Chondrocyte (in vitro differentiated cells): ENCODE measurements around the gene GAS6. TPM values are rescaled to one million over a fixed set of nuclear protein-coding genes. Genes with fewer than 3 reads are reported as not detected.
A peak's percentile ranks its signal among the peaks of the same experiment; 100 is the strongest.

ENCODE experiments used
- DNase-seq: peaks from one replicate; pipeline ENCODE4 v3.0.0; 2021; ENCODE audit warnings: mixed read lengths, low spot score
- H3K27ac Mint-ChIP-seq: one replicate; pipeline ENCODE4 v1.8.0; 2021; ENCODE audit warnings: mild to moderate bottlenecking, moderate library complexity, mixed read lengths; ENCODE audit not compliant: unreplicated experiment
- H3K27me3 Mint-ChIP-seq: 2 replicates; pipeline ENCODE4 v1.8.0; 2021; ENCODE audit warnings: low read depth, mixed read lengths
- H3K36me3 Mint-ChIP-seq: 2 replicates; pipeline ENCODE4 v1.8.0; 2021; ENCODE audit warnings: low read depth, mixed read lengths
- H3K4me1 Mint-ChIP-seq: 2 replicates; pipeline ENCODE4 v1.8.0; 2021; ENCODE audit warnings: low read depth, mild to moderate bottlenecking, mixed read lengths
- H3K4me3 Mint-ChIP-seq: one replicate; pipeline ENCODE4 v1.8.0; 2021; ENCODE audit warnings: mild to moderate bottlenecking, moderate library complexity, mixed read lengths; ENCODE audit not compliant: unreplicated experiment
- H3K9me3 Mint-ChIP-seq: 2 replicates; pipeline ENCODE4 v1.8.0; 2021; ENCODE audit warnings: low read depth, mixed read lengths
- total RNA-seq: library from RNA; stranded (reverse); gene quantifications from 3 replicates; pipeline ENCODE4 v1.2.1, GENCODE V29; 2021
- TF ChIP-seq, protein P1 (sequence below): fragments of 200-600 bp; sonication (generic); IDR thresholded peaks from 2 replicates; pipeline ENCODE4 v1.5.0; 2021; ENCODE audit warnings: antibody characterized with exemption, mild to moderate bottlenecking, moderate library complexity

Gene GAS6
- total RNA-seq, 1 donor from 2014 or later = 111 TPM

DNA sequence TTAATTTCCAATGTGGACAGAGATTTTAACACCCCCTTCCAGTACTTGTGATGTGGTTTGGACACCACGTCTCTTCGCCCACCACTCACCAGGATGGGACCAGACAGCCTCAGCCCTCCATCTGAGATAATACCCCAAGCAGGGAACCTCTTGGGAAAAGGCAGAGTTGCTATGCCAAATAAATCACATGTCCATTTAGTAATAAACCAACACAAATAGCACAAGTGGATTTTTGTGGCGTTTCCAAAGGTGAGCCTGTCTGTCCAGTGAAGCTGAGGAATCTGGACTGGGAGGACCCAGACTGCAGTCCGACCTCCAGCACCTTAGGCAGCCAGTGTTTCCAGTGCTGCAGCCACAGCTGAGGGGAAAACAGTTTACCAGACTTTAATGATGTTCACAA, 34.1 kb upstream of the GAS6 start:
- Mint-ChIP-seq H3K36me3 (peaks cover 4% of the 10 kb centered on the region), H3K27me3 (no peaks in the 10 kb centered on the region), H3K4me3 (no peak overlapping the region), H3K9me3 (peaks cover 18% of the 10 kb centered on the region), H3K27ac (peak overlapping the region; percentile 92), H3K4me1 (peaks cover 47% of the 10 kb centered on the region)
- no peak for DNase-seq
- TF ChIP-seq, protein P1, sequence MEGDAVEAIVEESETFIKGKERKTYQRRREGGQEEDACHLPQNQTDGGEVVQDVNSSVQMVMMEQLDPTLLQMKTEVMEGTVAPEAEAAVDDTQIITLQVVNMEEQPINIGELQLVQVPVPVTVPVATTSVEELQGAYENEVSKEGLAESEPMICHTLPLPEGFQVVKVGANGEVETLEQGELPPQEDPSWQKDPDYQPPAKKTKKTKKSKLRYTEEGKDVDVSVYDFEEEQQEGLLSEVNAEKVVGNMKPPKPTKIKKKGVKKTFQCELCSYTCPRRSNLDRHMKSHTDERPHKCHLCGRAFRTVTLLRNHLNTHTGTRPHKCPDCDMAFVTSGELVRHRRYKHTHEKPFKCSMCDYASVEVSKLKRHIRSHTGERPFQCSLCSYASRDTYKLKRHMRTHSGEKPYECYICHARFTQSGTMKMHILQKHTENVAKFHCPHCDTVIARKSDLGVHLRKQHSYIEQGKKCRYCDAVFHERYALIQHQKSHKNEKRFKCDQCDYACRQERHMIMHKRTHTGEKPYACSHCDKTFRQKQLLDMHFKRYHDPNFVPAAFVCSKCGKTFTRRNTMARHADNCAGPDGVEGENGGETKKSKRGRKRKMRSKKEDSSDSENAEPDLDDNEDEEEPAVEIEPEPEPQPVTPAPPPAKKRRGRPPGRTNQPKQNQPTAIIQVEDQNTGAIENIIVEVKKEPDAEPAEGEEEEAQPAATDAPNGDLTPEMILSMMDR = no peak

DNA sequence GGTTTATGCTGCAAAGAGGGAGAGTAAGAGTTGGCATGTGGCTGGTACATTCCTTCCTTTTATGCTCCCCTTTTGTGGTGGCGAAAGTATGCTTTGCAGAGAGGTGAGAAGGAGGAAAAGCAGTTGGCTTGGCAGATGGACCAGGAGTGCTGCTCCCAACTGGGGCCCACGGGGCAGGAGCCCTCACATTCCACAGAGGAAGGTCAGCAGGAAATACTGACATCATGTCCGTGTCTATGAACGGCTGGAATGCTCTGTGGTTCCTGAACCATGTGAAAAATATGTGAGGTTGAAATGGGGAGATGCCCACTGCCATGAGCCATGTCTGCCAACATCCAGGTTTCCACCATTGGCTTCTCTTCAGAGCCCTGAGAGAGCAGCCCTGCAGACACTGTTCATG, 33.3 kb upstream of the GAS6 start:
- Mint-ChIP-seq H3K9me3 (peaks cover 26% of the 10 kb centered on the region), H3K27me3 (no peaks in the 10 kb centered on the region), H3K4me1 (peaks cover 39% of the 10 kb centered on the region), H3K27ac (peak overlapping the region; percentile 92), H3K4me3 (no peak overlapping the region), H3K36me3 (peaks cover 4% of the 10 kb centered on the region)
- TF ChIP-seq, protein P1 = no peak
- DNase-seq = no peak

DNA sequence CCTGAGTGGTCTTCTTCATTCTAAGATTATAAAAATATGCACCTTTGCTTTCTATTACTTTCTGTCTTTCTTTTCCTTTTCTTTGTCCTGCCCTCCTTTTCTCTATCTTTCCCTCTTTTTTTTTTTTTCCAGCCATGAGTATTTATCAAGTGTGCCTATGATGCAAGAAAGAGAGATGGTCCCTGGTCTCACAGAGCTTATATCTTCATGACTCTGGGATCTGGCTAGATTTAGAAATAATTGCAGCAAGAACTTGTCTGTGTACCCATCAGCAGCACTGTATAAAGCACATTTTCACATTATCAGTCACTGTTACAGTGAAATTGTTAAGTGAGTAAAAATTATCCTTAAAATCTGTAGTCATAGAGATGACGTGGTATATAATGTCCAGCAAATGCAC, 31.6 kb upstream of the GAS6 start:
- Mint-ChIP-seq H3K27ac (peak overlapping the region; percentile 5), H3K4me1 (peaks cover 28% of the 10 kb centered on the region)

DNA sequence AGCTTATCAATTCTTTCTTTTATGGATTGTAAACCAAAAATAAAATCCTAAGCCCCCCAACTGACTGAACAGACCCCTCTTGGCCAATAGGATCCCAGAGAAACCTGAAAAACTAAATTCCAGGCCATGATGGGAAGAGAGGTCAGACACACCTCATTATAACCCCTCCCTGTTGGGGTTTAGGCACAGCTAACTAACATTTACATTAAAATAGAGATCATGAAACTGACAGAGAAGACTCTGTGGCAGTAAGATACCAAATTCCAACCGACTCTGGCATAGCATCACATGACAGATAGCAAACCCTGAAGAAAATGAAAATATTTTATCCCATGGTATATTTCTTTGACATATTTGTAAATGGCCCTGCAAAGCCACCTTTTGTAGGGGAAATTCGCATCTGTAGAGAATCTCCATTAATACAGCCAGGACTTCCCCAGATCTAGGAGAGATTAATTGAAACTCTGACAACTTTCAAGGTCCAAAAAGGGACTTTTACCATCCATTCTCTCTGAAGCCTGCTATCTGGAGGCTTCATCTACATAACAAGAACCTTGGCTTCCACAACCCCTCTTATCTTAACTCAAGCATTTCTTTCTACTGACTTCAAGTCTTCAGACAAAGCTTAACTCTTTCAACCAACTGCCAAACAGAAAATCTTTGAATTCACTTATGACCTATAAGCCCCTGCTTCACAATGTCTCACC, 27.1 kb upstream of the GAS6 start:
- Mint-ChIP-seq H3K27me3 (no peaks in the 10 kb centered on the region), H3K27ac (no peak overlapping the region), H3K4me3 (no peak overlapping the region), H3K4me1 (peaks cover 5% of the 10 kb centered on the region), H3K36me3 (peaks cover 4% of the 10 kb centered on the region), H3K9me3 (peaks cover 25% of the 10 kb centered on the region)
- DNase-seq = no peak
- TF ChIP-seq, protein P1 = no peak

More for the DNA sequence above, 31.6 kb upstream of the GAS6 start:
- Mint-ChIP-seq H3K4me3 (no peak overlapping the region), H3K27me3 (no peaks in the 10 kb centered on the region), H3K9me3 (peaks cover 31% of the 10 kb centered on the region), H3K36me3 (peaks cover 5% of the 10 kb centered on the region)
- DNase-seq = no peak
- TF ChIP-seq, protein P1 = no peak

DNA sequence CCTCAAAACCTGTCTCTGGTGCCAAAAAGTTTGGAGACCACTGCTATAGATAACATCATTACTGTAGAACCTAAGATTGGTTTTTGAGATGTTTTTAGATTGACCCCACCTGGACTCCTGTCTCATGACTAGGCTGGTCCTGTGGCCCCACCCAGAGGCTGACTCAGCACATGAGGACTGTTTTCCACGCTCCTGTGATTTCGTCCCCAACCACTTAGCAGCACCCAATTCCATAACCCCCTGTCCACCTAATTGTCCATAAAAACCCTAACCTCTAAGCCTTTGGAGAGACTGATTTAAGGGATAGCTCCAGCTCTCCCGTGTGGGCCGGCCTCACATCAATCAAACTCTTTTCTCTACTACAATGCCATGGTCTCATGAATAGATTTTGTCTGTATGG, 25.6 kb upstream of the GAS6 start:
- H3K4me1 Mint-ChIP-seq = no peaks in the 10 kb centered on the region
- TF ChIP-seq, protein P1 = no peak
- H3K36me3 Mint-ChIP-seq = peaks cover 1% of the 10 kb centered on the region
- H3K27me3 Mint-ChIP-seq = no peaks in the 10 kb centered on the region
- peaks cover 22% of the 10 kb centered on the region for H3K9me3 Mint-ChIP-seq
- DNase-seq = no peak
- no peak overlapping the region for H3K4me3 Mint-ChIP-seq
- no peak overlapping the region for H3K27ac Mint-ChIP-seq
